ENCODE measurements around the gene PKLR. TPM values are rescaled to one million over a fixed set of nuclear protein-coding genes. Genes with fewer than 3 reads are reported as not detected.

Gene PKLR
- polyA plus RNA-seq, 1 donor from 2014 or later: not detected

GRCh38 chr1:155326631-155327037 is 25.4 kb upstream of the PKLR start:
- Histone ChIP-seq H3K27me3 (ENCODE audit: insufficient read depth, low read depth, low read length) (no peaks in the 10 kb centered on the region), H3F3A (ENCODE audit: insufficient read depth, low read length, poor library complexity, severe bottlenecking) (no peaks in the 10 kb centered on the region), H3K27ac (ENCODE audit: low read length) (no peak overlapping the region), H3K4me3 (ENCODE audit: low read length) (no peak overlapping the region), H4K20me1 (ENCODE audit: insufficient read depth) (peaks cover 7% of the 10 kb centered on the region), H3K79me2 (replicated peaks; ENCODE audit: insufficient read depth, low read length) (peaks cover 10% of the 10 kb centered on the region), H2AFZ (ENCODE audit: low read depth, low read length) (no peak overlapping the region), H3K9ac (ENCODE audit: low read length) (no peak overlapping the region), H3K9me2 (ENCODE audit: insufficient read depth, low read length) (no peaks in the 10 kb centered on the region), H3K4me2 (ENCODE audit: low read length) (no peak overlapping the region), H3K9me3 (ENCODE audit: low read length) (no peaks in the 10 kb centered on the region), H3K36me3 (ENCODE audit: insufficient read depth, low read length) (peaks cover 4% of the 10 kb centered on the region)
- no peak for TF ChIP-seq CTCF (IDR thresholded peaks at IDR 0.05; ENCODE audit: poor library complexity, severe bottlenecking)
- no peak for TF ChIP-seq SMC3 (conservative IDR thresholded peaks at IDR 0.05; ENCODE audit: poor library complexity)
- no peak for TF ChIP-seq POLR2AphosphoS5 (IDR thresholded peaks at IDR 0.05)
- no peak for TF ChIP-seq TAF1 (IDR thresholded peaks at IDR 0.05; ENCODE audit: low read depth)
- no peak for TF ChIP-seq MXI1 (conservative IDR thresholded peaks at IDR 0.05; ENCODE audit: poor library complexity, severe bottlenecking)
- TF ChIP-seq EP300 (conservative IDR thresholded peaks at IDR 0.05; ENCODE audit: poor library complexity, severe bottlenecking): no peak
- no peak for TF ChIP-seq EZH2 (IDR thresholded peaks at IDR 0.05; ENCODE audit: borderline replicate concordance, insufficient read depth, low read length, poor library complexity, severe bottlenecking)
- TF ChIP-seq REST (IDR thresholded peaks at IDR 0.05; ENCODE audit: borderline replicate concordance): no peak
- TF ChIP-seq RAD21 (conservative IDR thresholded peaks at IDR 0.05): no peak

- Histone ChIP-seq H3K36me3 (ENCODE audit: insufficient read depth, low read length) (peaks cover 4% of the 10 kb centered on the region), H3K79me2 (replicated peaks; ENCODE audit: insufficient read depth, low read length) (peaks cover 15% of the 10 kb centered on the region), H3K4me3 (ENCODE audit: low read length) (no peak overlapping the region), H3K4me2 (ENCODE audit: low read length) (no peak overlapping the region), H4K20me1 (ENCODE audit: insufficient read depth) (peaks cover 7% of the 10 kb centered on the region), H3K27me3 (ENCODE audit: insufficient read depth, low read depth, low read length) (no peaks in the 10 kb centered on the region), H3K27ac (ENCODE audit: low read length) (no peak overlapping the region), H3F3A (ENCODE audit: insufficient read depth, low read length, poor library complexity, severe bottlenecking) (no peaks in the 10 kb centered on the region), H3K9ac (ENCODE audit: low read length) (no peak overlapping the region), H2AFZ (ENCODE audit: low read depth, low read length) (no peak overlapping the region), H3K9me2 (ENCODE audit: insufficient read depth, low read length) (no peaks in the 10 kb centered on the region), H3K9me3 (ENCODE audit: low read length) (no peaks in the 10 kb centered on the region)
- TF ChIP-seq POLR2AphosphoS5 (IDR thresholded peaks at IDR 0.05) (no peak), SMC3 (conservative IDR thresholded peaks at IDR 0.05; ENCODE audit: poor library complexity) (no peak), RAD21 (conservative IDR thresholded peaks at IDR 0.05) (no peak), EP300 (conservative IDR thresholded peaks at IDR 0.05; ENCODE audit: poor library complexity, severe bottlenecking) (no peak), TAF1 (IDR thresholded peaks at IDR 0.05; ENCODE audit: low read depth) (no peak), CTCF (IDR thresholded peaks at IDR 0.05; ENCODE audit: poor library complexity, severe bottlenecking) (no peak), MXI1 (conservative IDR thresholded peaks at IDR 0.05; ENCODE audit: poor library complexity, severe bottlenecking) (no peak), EZH2 (IDR thresholded peaks at IDR 0.05; ENCODE audit: borderline replicate concordance, insufficient read depth, low read length, poor library complexity, severe bottlenecking) (no peak)
These were observed 24.8 kb upstream of the PKLR start for GRCh38 chr1:155326020-155326526.

Measured in neural cell (in vitro differentiated cells).